B cell (primary cell): ENCODE measurements around the gene ENAM. TPM values are rescaled to one million over a fixed set of nuclear protein-coding genes. Genes with fewer than 3 reads are reported as not detected.

Experiments used
- ATAC-seq: fragments of 200-7000 bp; cut with Tn5 transposase; one replicate; pipeline ENCODE4 v1.10.0; 2021; ENCODE audit warnings: low read depth, mild to moderate bottlenecking, moderate number of reproducible peaks, moderate library complexity
- CTCF ChIA-PET: fragments of 350-600 bp; sonication (Branson Sonifier 250); formaldehyde crosslinking; loops from one replicate; lab custom pipeline; 2021; ENCODE audit warnings: antibody characterized with exemption, inconsistent platforms; lab: Charles Lee
- POLR2A ChIA-PET: fragments of 350-600 bp; sonication (Branson Sonifier 250); formaldehyde crosslinking; loops from one replicate; lab custom pipeline; 2021; ENCODE audit warnings: antibody characterized with exemption; lab: Charles Lee
- DNase-seq: peaks from one replicate; pipeline ENCODE4 v3.0.0; 2013
- H2AFZ ChIP-seq: 2 replicates; pipeline ENCODE4 v1.6.1; 2012; ENCODE audit warnings: mild to moderate bottlenecking, low read depth, low read length; ENCODE audit not compliant: insufficient read depth, poor library complexity, severe bottlenecking
- H3K27ac ChIP-seq, 2 donors: 1 replicate in 1 of 2; 2 replicates in 1 of 2; pipeline ENCODE4 v1.5.1; 2012 to 2013; ENCODE audit warnings: low read length in 2 of 2, mild to moderate bottlenecking in 2 of 2, moderate library complexity in 1 of 2
- H3K27me3 ChIP-seq, 4 experiments: fragments of 200-600 bp in 1 of 4; sonication (generic) in 1 of 4; replicated peaks in 1 of 4; 1 replicate in 2 of 4; 2 replicates in 2 of 4; pipeline versions ENCODE4 v1.6.1 to v1.7.0; 2013 to 2016; ENCODE audit warnings: low read length in 3 of 4, mild to moderate bottlenecking in 2 of 4, mixed read lengths in 1 of 4, moderate library complexity in 1 of 4; ENCODE audit not compliant: insufficient read depth in 4 of 4, control insufficient read depth in 3 of 4; ENCODE audit errors: control extremely low read depth in 1 of 4
- H3K36me3 ChIP-seq, 2 experiments: replicated peaks in 1 of 2; 1 replicate in 1 of 2; 2 replicates in 1 of 2; pipeline versions ENCODE4 v1.6.1 to v1.7.1; 2013; ENCODE audit warnings: low read length in 1 of 2; ENCODE audit not compliant: insufficient read depth in 2 of 2, control insufficient read depth in 1 of 2; ENCODE audit errors: control extremely low read depth in 1 of 2, extremely low read depth in 1 of 2
- H3K4me1 ChIP-seq, 2 donors: fragments of 200-600 bp in 1 of 2; sonication (generic) in 1 of 2; 1 replicate in 1 of 2; 2 replicates in 1 of 2; pipeline versions ENCODE4 v1.5.1 to v1.6.1; 2013 to 2017; ENCODE audit warnings: low read length in 2 of 2; ENCODE audit not compliant: control insufficient read depth in 2 of 2, insufficient read depth in 2 of 2
- H3K4me2 ChIP-seq: replicated peaks from 2 replicates; pipeline ENCODE3; 2012; ENCODE audit warnings: mild to moderate bottlenecking, low read depth, low read length; ENCODE audit not compliant: poor library complexity, severe bottlenecking
- H3K4me3 ChIP-seq, 5 experiments: fragments of 200-600 bp in 1 of 5; sonication (generic) in 1 of 5; 1 replicate in 3 of 5; 2 replicates in 2 of 5; pipeline versions ENCODE4 v1.5.1 to v1.7.0; 2011 to 2016; ENCODE audit warnings: low read length in 4 of 5, mild to moderate bottlenecking in 4 of 5, low read depth in 2 of 5, control low read depth in 1 of 5, moderate library complexity in 1 of 5; ENCODE audit not compliant: insufficient read depth in 1 of 5; ENCODE audit errors: control extremely low read depth in 1 of 5, extremely low read depth in 1 of 5
- H3K79me2 ChIP-seq: fragments of 200-600 bp; sonication (generic); one replicate; pipeline ENCODE4 v1.6.0; 2016; ENCODE audit warnings: low read length; ENCODE audit not compliant: control insufficient read depth, insufficient read depth
- H3K9ac ChIP-seq: fragments of 200-600 bp; sonication (generic); 2 replicates; pipeline ENCODE4 v1.6.1; 2017; ENCODE audit warnings: mild to moderate bottlenecking, low read length, moderate library complexity
- H3K9me3 ChIP-seq, 3 donors: one replicate each; pipeline versions ENCODE4 v1.6.1 to v1.7.1; 2013; ENCODE audit warnings: low read length in 2 of 3; ENCODE audit not compliant: control insufficient read depth in 2 of 3, insufficient read depth in 1 of 3; ENCODE audit errors: control extremely low read depth in 1 of 3
- H4K20me1 ChIP-seq: 2 replicates; pipeline ENCODE4 v1.6.0; 2012; ENCODE audit warnings: mild to moderate bottlenecking, low read length; ENCODE audit not compliant: insufficient read depth, control insufficient read depth, poor library complexity, severe bottlenecking
- H3K27ac Mint-ChIP-seq: one replicate; pipeline ENCODE4 v1.8.0; 2021; ENCODE audit warnings: mixed read lengths
- H3K27me3 Mint-ChIP-seq: one replicate; pipeline ENCODE4 v1.8.0; 2021; ENCODE audit warnings: mixed read lengths
- H3K4me1 Mint-ChIP-seq: one replicate; pipeline ENCODE4 v1.8.0; 2021; ENCODE audit warnings: mixed read lengths
- H3K4me3 Mint-ChIP-seq: one replicate; pipeline ENCODE4 v1.8.0; 2021; ENCODE audit warnings: mixed read lengths
- H3K9me3 Mint-ChIP-seq: one replicate; pipeline ENCODE4 v1.8.0; 2022; ENCODE audit warnings: mixed read lengths; ENCODE audit not compliant: insufficient read depth
- CTCF ChIP-seq: fragments of 200-600 bp; IDR thresholded peaks from one replicate; pipeline ENCODE4 v1.8.0; 2022; ENCODE audit warnings: antibody characterized with exemption, mild to moderate bottlenecking
- EZH2 ChIP-seq: IDR thresholded peaks from 2 replicates; pipeline ENCODE4 v1.6.1; 2012; ENCODE audit warnings: borderline replicate concordance, low read depth, mild to moderate bottlenecking, moderate library complexity, low read length; ENCODE audit not compliant: insufficient read depth, poor library complexity, severe bottlenecking
- WGBS: methylation state at CpG from one replicate; pipeline ENCODE4 v1.1.5; 2013; ENCODE audit warnings: missing lambda C conversion rate; ENCODE audit not compliant: insufficient coverage; 5-methylcytosine and 5-hydroxymethylcytosine counted together
- intact Hi-C: fragments of 100-400 bp; cut with micrococcal nuclease; formaldehyde crosslinking; loops from one replicate; pipeline ENCODE4 v1.10.0; 2022
- polyA plus RNA-seq: library from polyadenylated mRNA; depleted of rRNA; stranded (reverse); fragments of >200 nt; gene quantifications from 2 replicates; pipeline ENCODE4 v1.2.3, GENCODE V29; 2012
- total RNA-seq, 2 donors: library from RNA; stranded (reverse); fragments of 120-200 nt in 1 of 2; gene quantifications; 1 replicate in 1 of 2; 2 replicates in 1 of 2; pipeline versions ENCODE4 v1.2.3 to v1.2.4, GENCODE V29; 2013 to 2022

The ENAM gene
- total and polyA plus RNA-seq, 2 donors (not counting 1 experiment from before 2014, with no cell fraction given): not detected

- intact Hi-C loops: loop anchor here (1.0 to 2.0 kb wide), 5 partner anchors 36 to 358 kb away; partner anchors contain the start of genes GRSF1 and UTP3
- Histone ChIP-seq H3K36me3 (peaks cover 6 to 24% of the 10 kb centered on the region in 2 experiments), H3K79me2 (no peaks in the 10 kb centered on the region), H3K4me2 (peak overlapping the region; percentile 10), H3K27me3 (no peaks in the 10 kb centered on the region), H3K4me3 (no peak overlapping the region), H4K20me1 (no peaks in the 10 kb centered on the region), H2AFZ (peak overlapping the region; percentile 29), H3K27ac (no peak overlapping the region), H3K9ac (no peak overlapping the region), H3K4me1 (peaks cover 6 to 12% of the 10 kb centered on the region in 2 donors), H3K9me3 (no peaks in the 10 kb centered on the region)
- ChIA-PET POLR2A (interaction anchor here (0.6 to 1.3 kb wide), 2 partner anchors 9 to 36 kb away, joined by 3 to 11 read pairs; no protein-coding TSS in a partner anchor), CTCF (interaction anchor here (0.6 to 1.8 kb wide), 41 partner anchors 8 to 1653 kb away, joined by 3 to 19 read pairs (median 4); partner anchors contain the start of genes GRSF1, JCHAIN, MOB1B and UTP3)
- no CpG with 5 or more reads among the region's 4 CpGs for WGBS
- H3K4me1 Mint-ChIP-seq: peaks cover 8% of the 10 kb centered on the region
- TF ChIP-seq CTCF (peak; percentile 77), EZH2 (no peak)
- peak; percentile 62 for DNase-seq
- peak; percentile 63 for ATAC-seq
- no peaks in the 10 kb centered on the region for H3K9me3 Mint-ChIP-seq
- no peak overlapping the region for H3K27ac Mint-ChIP-seq
- H3K27me3 Mint-ChIP-seq: no peaks in the 10 kb centered on the region
- H3K4me3 Mint-ChIP-seq: no peak overlapping the region
These were observed 23.4 kb downstream of the ENAM start for GRCh38 chr4:70651864-70652506.

GRCh38 chr4:70654605-70655011, 26.1 kb downstream of the ENAM start:
- Histone ChIP-seq H3K27ac (no peak overlapping the region), H3K36me3 (peaks cover 6 to 44% of the 10 kb centered on the region in 2 experiments), H2AFZ (no peak overlapping the region), H3K27me3 (no peaks in the 10 kb centered on the region), H3K4me1 (peaks cover 6 to 16% of the 10 kb centered on the region in 2 donors), H3K4me3 (no peak overlapping the region), H3K4me2 (no peak overlapping the region), H3K9me3 (no peaks in the 10 kb centered on the region), H4K20me1 (no peaks in the 10 kb centered on the region), H3K79me2 (no peaks in the 10 kb centered on the region), H3K9ac (no peak overlapping the region)
- Mint-ChIP-seq H3K4me1 (peaks cover 18% of the 10 kb centered on the region), H3K27ac (peak overlapping the region; percentile 62), H3K4me3 (no peak overlapping the region), H3K27me3 (no peaks in the 10 kb centered on the region), H3K9me3 (no peaks in the 10 kb centered on the region)
- CTCF ChIA-PET: interaction anchor here (0.6 to 1.3 kb wide), 3 partner anchors 9 to 357 kb away, joined by 3 to 6 read pairs (median 5); no protein-coding TSS in a partner anchor
- POLR2A ChIA-PET: no interaction called here
- WGBS: no CpG with 5 or more reads among the region's 5 CpGs
- DNase-seq (no peak), ATAC-seq (no peak)
- intact Hi-C loops: no loop called here
- TF ChIP-seq CTCF: no peak
- no peak for TF ChIP-seq EZH2
